Measurements from ENCODE around the gene BIRC2.

DNA sequence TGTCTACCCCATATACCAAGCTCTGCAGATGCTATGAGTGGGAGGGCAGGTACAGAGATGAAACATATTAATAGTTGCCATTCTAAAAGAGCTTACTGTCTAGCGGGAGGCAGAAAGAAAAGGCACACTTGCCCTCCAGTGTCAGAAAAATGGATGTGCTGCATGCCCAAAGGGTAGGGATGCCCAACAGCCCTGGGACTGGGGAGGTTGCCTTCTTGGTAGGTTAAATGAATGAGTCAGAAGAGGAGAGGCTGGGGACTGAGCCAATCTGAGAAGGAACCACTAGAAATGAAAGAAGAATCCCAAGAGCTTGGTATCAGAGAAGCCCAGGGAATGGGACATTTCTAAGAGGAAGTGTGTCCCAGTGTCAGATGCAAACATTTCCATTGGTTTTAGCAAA is 28.5 kb upstream of the BIRC2 start:
- TF ChIP-seq CTCF (IDR thresholded peaks at IDR 0.05; ENCODE audit: low read depth, low read length) (peak; percentile 36), EZH2phosphoT487 (IDR thresholded peaks at IDR 0.05; ENCODE audit: low read depth) (no peak)

Data from OCI-LY3 (cell line).